ENCODE data around the gene ABHD15.

ABHD15 gene

DNA sequence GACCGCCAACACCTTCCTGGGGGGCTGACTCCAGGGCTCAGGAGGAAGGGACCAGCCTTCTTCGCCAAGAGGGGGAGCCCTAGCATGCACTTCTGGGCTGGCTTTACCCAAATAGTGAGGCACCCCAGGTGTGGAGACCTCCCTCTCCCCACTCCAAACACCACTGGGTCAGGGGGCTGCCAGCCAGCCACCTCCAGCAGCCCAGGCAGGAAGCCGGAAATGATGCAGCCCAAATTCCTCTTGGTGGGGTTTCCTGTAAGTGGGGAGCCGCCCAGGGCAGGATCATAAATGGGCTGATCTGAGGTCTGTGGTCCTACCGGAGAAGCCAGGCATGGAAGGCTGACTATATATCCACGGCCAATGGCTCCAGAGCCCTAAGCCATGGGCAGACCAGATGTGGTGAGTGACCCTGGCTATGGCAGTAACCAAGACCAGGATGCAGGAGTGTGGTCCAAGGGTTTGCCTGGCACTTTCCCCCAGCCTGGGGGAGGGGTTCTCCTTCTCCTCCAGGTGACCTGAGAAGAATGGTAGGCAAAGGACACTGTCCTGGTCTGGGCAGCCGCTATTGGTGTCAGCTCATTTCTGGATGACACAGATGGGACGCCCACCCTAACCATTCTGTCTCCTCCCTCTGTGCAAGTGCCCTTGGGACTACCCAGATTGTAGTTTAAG is 18.4 kb upstream of the ABHD15 start:
- TF ChIP-seq, protein P1, sequence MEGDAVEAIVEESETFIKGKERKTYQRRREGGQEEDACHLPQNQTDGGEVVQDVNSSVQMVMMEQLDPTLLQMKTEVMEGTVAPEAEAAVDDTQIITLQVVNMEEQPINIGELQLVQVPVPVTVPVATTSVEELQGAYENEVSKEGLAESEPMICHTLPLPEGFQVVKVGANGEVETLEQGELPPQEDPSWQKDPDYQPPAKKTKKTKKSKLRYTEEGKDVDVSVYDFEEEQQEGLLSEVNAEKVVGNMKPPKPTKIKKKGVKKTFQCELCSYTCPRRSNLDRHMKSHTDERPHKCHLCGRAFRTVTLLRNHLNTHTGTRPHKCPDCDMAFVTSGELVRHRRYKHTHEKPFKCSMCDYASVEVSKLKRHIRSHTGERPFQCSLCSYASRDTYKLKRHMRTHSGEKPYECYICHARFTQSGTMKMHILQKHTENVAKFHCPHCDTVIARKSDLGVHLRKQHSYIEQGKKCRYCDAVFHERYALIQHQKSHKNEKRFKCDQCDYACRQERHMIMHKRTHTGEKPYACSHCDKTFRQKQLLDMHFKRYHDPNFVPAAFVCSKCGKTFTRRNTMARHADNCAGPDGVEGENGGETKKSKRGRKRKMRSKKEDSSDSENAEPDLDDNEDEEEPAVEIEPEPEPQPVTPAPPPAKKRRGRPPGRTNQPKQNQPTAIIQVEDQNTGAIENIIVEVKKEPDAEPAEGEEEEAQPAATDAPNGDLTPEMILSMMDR (IDR thresholded peaks at IDR 0.05; ENCODE audit: low read depth, low read length) = peak; percentile 39
- Histone ChIP-seq H3K36me3 (peaks cover 28% of the 10 kb centered on the region), H3K4me3 (ENCODE audit: low read depth, low read length) (no peak overlapping the region), H3K27ac (no peak overlapping the region), H3K27me3 (ENCODE audit: insufficient read depth, low read depth, severe bottlenecking) (no peaks in the 10 kb centered on the region), H3K9me3 (ENCODE audit: severe bottlenecking) (no peaks in the 10 kb centered on the region)
- DNase-seq = no peak

GRCh38 chr17:29584452-29585079 is 17.7 kb upstream of the ABHD15 start:
- no peaks in the 10 kb centered on the region for H3K9me3 ChIP-seq (ENCODE audit: severe bottlenecking)
- no peaks in the 10 kb centered on the region for H3K27me3 ChIP-seq (ENCODE audit: insufficient read depth, low read depth, severe bottlenecking)
- TF ChIP-seq, protein P1 (IDR thresholded peaks at IDR 0.05; ENCODE audit: low read depth, low read length) = no peak
- no peak overlapping the region for H3K27ac ChIP-seq
- peaks cover 34% of the 10 kb centered on the region for H3K36me3 ChIP-seq
- DNase-seq = no peak
- H3K4me3 ChIP-seq (ENCODE audit: low read depth, low read length) = no peak overlapping the region

DNA sequence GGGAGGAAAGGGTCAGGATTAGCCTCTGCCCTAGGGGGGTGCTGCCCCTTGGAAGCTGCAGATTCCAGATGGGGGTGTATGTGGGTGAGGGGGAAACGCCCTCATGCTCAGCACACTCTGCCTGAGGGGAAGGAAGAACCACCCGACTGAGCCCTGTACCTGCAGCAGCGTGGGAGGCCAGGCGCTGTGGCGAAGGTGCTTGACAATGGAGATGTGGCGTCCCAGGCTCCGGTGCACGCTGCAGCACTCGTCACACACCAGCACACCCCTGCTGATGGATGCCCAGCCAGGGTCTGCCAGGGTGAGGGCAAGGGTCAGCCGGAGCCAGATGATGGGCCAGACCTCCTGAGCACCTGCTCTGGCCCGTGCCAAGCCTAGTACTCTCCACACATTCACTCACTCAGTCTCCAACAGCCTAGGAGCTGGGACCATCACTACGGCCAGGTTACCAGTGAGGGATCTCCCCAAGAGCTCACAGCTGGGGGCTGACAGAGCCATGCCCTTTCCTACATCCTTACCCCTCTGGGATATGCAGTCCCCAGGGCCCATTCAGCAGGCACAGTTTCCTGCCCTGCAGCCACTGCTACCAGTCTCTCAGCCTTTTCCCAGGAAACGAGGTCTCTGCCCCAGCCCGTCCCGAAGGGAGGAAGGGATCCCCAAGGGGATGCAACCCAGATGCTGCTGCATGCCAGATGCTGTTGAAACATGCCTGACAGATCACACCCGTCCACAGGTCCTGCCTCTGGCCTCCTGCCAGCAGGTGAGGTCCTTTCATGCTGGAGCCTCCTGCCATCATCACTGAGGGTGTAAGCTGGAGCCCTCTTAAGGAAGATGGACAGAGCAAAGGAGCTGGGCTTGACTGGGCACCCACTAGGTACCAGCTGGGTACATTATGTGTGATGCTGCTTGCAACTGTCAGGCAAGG is 16.7 kb upstream of the ABHD15 start:
- Histone ChIP-seq H3K4me3 (ENCODE audit: low read depth, low read length) (no peak overlapping the region), H3K27ac (no peak overlapping the region), H3K36me3 (peaks cover 41% of the 10 kb centered on the region), H3K27me3 (ENCODE audit: insufficient read depth, low read depth, severe bottlenecking) (no peaks in the 10 kb centered on the region), H3K9me3 (ENCODE audit: severe bottlenecking) (no peaks in the 10 kb centered on the region)
- TF ChIP-seq, protein P1 (IDR thresholded peaks at IDR 0.05; ENCODE audit: low read depth, low read length) = no peak
- no peak for DNase-seq

- Histone ChIP-seq H3K27me3 (ENCODE audit: insufficient read depth, low read depth, severe bottlenecking) (no peaks in the 10 kb centered on the region), H3K9me3 (ENCODE audit: severe bottlenecking) (no peaks in the 10 kb centered on the region), H3K27ac (no peak overlapping the region), H3K4me3 (ENCODE audit: low read depth, low read length) (no peak overlapping the region), H3K36me3 (peaks cover 49% of the 10 kb centered on the region)
- no peak for DNase-seq
- TF ChIP-seq, protein P1 (IDR thresholded peaks at IDR 0.05; ENCODE audit: low read depth, low read length) = no peak
Observed at GRCh38 chr17:29582772-29583171, 15.9 kb upstream of the ABHD15 start.

DNA sequence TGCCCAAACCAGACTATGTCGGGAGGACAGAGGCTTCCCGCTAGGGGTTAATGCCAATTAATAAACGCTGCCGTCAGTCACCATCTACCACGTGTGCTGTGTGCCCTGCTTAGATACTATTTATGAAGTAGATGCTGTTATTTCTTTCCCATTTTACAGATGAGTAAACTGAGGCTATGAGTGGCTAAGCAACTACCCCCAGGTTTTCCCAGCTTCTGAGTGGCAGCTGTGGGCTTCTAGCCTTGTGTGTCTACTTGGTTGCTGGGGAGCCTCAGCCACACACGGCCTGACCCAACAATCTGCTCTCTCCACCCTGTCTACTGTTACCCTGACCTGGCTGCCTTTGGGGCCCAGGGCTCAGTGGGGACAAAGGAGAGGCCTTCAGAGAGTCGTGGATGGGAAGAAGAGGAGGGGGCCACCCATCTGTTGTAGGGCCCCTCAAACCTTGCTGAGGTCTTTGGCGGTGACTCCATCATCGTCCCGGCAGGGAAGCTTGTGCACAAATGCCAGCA is 15.5 kb upstream of the ABHD15 start:
- Histone ChIP-seq H3K9me3 (ENCODE audit: severe bottlenecking) (no peaks in the 10 kb centered on the region), H3K4me3 (ENCODE audit: low read depth, low read length) (no peak overlapping the region), H3K27ac (no peak overlapping the region), H3K27me3 (ENCODE audit: insufficient read depth, low read depth, severe bottlenecking) (no peaks in the 10 kb centered on the region), H3K36me3 (peaks cover 53% of the 10 kb centered on the region)
- no peak for DNase-seq
- TF ChIP-seq, protein P1 (IDR thresholded peaks at IDR 0.05; ENCODE audit: low read depth, low read length) = no peak
